HEK293 (cell line): Measurements from ENCODE around the gene FAN1.

Source experiments
- CTCF ChIA-PET: fragments of 350-600 bp; formaldehyde crosslinking; extraction: SDS; loops from one replicate; lab custom pipeline; 2021; ENCODE audit warnings: antibody characterized with exemption; lab: Yijun Ruan, JAX
- POLR2A ChIA-PET: fragments of 300-600 bp; formaldehyde crosslinking; extraction: SDS; loops from one replicate; lab custom pipeline; 2020; ENCODE audit warnings: antibody characterized with exemption, inconsistent platforms; lab: Yijun Ruan, JAX
- H3K27ac ChIP-seq: fragments of 200-500 bp; sonication (Bioruptor generic); 2 replicates; pipeline ENCODE4 v1.5.1; 2014; ENCODE audit warnings: low read depth, low read length, control low read depth, inconsistent platforms; ENCODE audit errors: extremely low read depth
- H3K36me3 ChIP-seq, 2 experiments: fragments of 200-500 bp in 1 of 2; sonication (Bioruptor generic) in 1 of 2; 1 replicate in 1 of 2; 2 replicates in 1 of 2; pipeline ENCODE4 v1.5.1; 2014 to 2017; ENCODE audit warnings: inconsistent platforms in 2 of 2, low read length in 2 of 2; ENCODE audit not compliant: control insufficient read depth in 2 of 2, insufficient read depth in 1 of 2
- H3K4me1 ChIP-seq: fragments of 200-500 bp; sonication (Bioruptor generic); 2 replicates; pipeline ENCODE4 v1.5.1; 2014; ENCODE audit warnings: mild to moderate bottlenecking, low read length, inconsistent platforms; ENCODE audit not compliant: control insufficient read depth, insufficient read depth
- H3K4me3 ChIP-seq: 2 replicates; pipeline ENCODE4 v1.5.1; 2011; ENCODE audit warnings: low read depth, mild to moderate bottlenecking, control low read depth, low read length, moderate library complexity
- H3K9me3 ChIP-seq: fragments of 200-500 bp; sonication (Bioruptor generic); 2 replicates; pipeline ENCODE4 v1.5.1; 2014; ENCODE audit warnings: low read depth, low read length, inconsistent platforms; ENCODE audit not compliant: control insufficient read depth, insufficient read depth
- BCL11A ChIP-seq: fragments of 450-650 bp; formaldehyde crosslinking; IDR thresholded peaks from 2 replicates; pipeline ENCODE4 v1.5.1; 2016; ENCODE audit warnings: low read depth, missing biosample characterization, missing genetic modification characterization
- KLF16 ChIP-seq: fragments of 450-650 bp; formaldehyde crosslinking; IDR thresholded peaks from 2 replicates; pipeline ENCODE4 v1.5.1; 2017; ENCODE audit warnings: missing biosample characterization, missing genetic modification characterization
- SCRT2 ChIP-seq: fragments of 450-650 bp; formaldehyde crosslinking; IDR thresholded peaks from 2 replicates; pipeline ENCODE4 v1.5.1; 2016; ENCODE audit warnings: missing biosample characterization, missing genetic modification characterization
- ZBTB17 ChIP-seq: fragments of 450-650 bp; formaldehyde crosslinking; IDR thresholded peaks from 2 replicates; pipeline ENCODE4 v1.5.1; 2016; ENCODE audit warnings: missing biosample characterization, missing genetic modification characterization
- ZBTB20 ChIP-seq: fragments of 450-650 bp; formaldehyde crosslinking; IDR thresholded peaks from 2 replicates; pipeline ENCODE4 v1.5.1; 2016; ENCODE audit warnings: missing biosample characterization, missing genetic modification characterization
- ZNF658 ChIP-seq: fragments of 450-650 bp; formaldehyde crosslinking; IDR thresholded peaks from 2 replicates; pipeline ENCODE4; 2016; ENCODE audit warnings: missing biosample characterization, missing genetic modification characterization
- TF ChIP-seq, protein P1 (sequence below): fragments of 450-650 bp; formaldehyde crosslinking; IDR thresholded peaks from 2 replicates; pipeline ENCODE4 v1.5.1; 2016; ENCODE audit warnings: missing biosample characterization, missing genetic modification characterization
- TF ChIP-seq, protein P2 (sequence below): fragments of 450-650 bp; formaldehyde crosslinking; IDR thresholded peaks from 2 replicates; pipeline ENCODE4 v1.5.1; 2017; ENCODE audit warnings: missing biosample characterization, missing genetic modification characterization
- TF ChIP-seq, protein P3 (sequence below): fragments of 450-650 bp; formaldehyde crosslinking; IDR thresholded peaks from 2 replicates; pipeline ENCODE4 v1.5.1; 2017; ENCODE audit warnings: missing biosample characterization, missing genetic modification characterization
- TF ChIP-seq, protein P4 (sequence below): fragments of 450-650 bp; formaldehyde crosslinking; IDR thresholded peaks from 2 replicates; pipeline ENCODE4 v1.5.1; 2016; ENCODE audit warnings: missing biosample characterization, missing genetic modification characterization
- TF ChIP-seq, protein P5 (sequence below): fragments of 450-650 bp; formaldehyde crosslinking; IDR thresholded peaks from 2 replicates; pipeline ENCODE4 v1.5.1; 2016; ENCODE audit warnings: missing biosample characterization, missing genetic modification characterization

The FAN1 gene

DNA sequence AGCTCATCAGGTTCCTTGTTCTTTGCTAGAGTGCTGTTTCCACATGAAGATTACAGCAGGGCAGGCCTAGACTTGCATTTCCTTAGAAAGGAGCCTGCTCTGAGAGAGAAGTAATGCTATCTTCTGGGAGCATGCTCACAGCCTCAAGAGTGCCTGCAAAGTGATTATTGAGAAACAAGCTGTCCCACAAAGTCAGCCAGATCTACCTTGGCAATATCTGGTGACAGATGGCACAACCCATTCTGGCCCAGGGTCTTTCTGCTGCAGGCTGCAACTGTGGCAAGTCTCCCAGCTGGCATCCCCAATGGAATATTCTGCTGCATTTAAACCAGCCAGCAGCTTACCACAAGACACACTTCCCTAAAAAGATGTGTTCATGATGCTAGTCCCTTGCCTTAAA is 58.4 kb downstream of the FAN1 start:
- POLR2A ChIA-PET, result no interaction called here
- Histone ChIP-seq H3K27ac (no peak overlapping the region), H3K4me1 (no peaks in the 10 kb centered on the region), H3K9me3 (no peaks in the 10 kb centered on the region), H3K36me3 (peaks cover 0 to 25% of the 10 kb centered on the region in 2 experiments; a peak in 2 of 3 replicates), H3K4me3 (no peak overlapping the region)
- CTCF ChIA-PET, result no interaction called here
- TF ChIP-seq, protein P1, sequence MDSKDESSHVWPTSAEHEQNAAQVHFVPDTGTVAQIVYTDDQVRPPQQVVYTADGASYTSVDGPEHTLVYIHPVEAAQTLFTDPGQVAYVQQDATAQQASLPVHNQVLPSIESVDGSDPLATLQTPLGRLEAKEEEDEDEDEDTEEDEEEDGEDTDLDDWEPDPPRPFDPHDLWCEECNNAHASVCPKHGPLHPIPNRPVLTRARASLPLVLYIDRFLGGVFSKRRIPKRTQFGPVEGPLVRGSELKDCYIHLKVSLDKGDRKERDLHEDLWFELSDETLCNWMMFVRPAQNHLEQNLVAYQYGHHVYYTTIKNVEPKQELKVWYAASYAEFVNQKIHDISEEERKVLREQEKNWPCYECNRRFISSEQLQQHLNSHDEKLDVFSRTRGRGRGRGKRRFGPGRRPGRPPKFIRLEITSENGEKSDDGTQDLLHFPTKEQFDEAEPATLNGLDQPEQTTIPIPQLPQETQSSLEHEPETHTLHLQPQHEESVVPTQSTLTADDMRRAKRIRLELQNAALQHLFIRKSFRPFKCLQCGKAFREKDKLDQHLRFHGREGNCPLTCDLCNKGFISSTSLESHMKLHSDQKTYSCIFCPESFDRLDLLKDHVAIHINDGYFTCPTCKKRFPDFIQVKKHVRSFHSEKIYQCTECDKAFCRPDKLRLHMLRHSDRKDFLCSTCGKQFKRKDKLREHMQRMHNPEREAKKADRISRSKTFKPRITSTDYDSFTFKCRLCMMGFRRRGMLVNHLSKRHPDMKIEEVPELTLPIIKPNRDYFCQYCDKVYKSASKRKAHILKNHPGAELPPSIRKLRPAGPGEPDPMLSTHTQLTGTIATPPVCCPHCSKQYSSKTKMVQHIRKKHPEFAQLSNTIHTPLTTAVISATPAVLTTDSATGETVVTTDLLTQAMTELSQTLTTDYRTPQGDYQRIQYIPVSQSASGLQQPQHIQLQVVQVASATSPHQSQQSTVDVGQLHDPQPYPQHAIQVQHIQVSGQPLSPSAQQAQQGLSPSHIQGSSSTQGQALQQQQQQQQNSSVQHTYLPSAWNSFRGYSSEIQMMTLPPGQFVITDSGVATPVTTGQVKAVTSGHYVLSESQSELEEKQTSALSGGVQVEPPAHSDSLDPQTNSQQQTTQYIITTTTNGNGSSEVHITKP (tag by site-specific recombination), result peak; percentile 42; the same call in 1 of the 2 replicates
- TF ChIP-seq, protein P2, sequence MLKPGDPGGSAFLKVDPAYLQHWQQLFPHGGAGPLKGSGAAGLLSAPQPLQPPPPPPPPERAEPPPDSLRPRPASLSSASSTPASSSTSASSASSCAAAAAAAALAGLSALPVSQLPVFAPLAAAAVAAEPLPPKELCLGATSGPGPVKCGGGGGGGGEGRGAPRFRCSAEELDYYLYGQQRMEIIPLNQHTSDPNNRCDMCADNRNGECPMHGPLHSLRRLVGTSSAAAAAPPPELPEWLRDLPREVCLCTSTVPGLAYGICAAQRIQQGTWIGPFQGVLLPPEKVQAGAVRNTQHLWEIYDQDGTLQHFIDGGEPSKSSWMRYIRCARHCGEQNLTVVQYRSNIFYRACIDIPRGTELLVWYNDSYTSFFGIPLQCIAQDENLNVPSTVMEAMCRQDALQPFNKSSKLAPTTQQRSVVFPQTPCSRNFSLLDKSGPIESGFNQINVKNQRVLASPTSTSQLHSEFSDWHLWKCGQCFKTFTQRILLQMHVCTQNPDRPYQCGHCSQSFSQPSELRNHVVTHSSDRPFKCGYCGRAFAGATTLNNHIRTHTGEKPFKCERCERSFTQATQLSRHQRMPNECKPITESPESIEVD, result no peak
- TF ChIP-seq BCL11A (no peak), ZNF658 (tag by site-specific recombination) (no peak)
- TF ChIP-seq, protein P3, sequence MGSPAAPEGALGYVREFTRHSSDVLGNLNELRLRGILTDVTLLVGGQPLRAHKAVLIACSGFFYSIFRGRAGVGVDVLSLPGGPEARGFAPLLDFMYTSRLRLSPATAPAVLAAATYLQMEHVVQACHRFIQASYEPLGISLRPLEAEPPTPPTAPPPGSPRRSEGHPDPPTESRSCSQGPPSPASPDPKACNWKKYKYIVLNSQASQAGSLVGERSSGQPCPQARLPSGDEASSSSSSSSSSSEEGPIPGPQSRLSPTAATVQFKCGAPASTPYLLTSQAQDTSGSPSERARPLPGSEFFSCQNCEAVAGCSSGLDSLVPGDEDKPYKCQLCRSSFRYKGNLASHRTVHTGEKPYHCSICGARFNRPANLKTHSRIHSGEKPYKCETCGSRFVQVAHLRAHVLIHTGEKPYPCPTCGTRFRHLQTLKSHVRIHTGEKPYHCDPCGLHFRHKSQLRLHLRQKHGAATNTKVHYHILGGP (tag by site-specific recombination), result peak; percentile 48; the same call in 1 of the 2 replicates
- TF ChIP-seq, protein P4, sequence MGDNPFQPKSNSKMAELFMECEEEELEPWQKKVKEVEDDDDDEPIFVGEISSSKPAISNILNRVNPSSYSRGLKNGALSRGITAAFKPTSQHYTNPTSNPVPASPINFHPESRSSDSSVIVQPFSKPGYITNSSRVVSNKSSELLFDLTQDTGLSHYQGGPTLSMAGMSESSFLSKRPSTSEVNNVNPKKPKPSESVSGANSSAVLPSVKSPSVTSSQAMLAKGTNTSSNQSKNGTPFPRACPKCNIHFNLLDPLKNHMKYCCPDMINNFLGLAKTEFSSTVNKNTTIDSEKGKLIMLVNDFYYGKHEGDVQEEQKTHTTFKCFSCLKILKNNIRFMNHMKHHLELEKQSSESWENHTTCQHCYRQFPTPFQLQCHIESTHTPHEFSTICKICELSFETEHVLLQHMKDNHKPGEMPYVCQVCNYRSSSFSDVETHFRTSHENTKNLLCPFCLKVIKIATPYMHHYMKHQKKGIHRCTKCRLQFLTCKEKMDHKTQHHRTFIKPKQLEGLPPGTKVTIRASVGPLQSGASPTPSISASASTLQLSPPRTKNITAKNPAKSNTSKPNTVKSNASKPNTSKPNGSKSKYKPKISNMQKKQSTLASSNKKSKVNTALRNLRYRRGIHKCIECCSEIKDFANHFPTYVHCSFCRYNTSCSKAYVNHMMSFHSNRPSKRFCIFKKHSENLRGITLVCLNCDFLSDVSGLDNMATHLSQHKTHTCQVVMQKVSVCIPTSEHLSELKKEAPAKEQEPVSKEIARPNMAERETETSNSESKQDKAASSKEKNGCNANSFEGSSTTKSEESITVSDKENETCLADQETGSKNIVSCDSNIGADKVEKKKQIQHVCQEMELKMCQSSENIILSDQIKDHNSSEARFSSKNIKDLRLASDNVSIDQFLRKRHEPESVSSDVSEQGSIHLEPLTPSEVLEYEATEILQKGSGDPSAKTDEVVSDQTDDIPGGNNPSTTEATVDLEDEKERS (tag by site-specific recombination), result no peak

DNA sequence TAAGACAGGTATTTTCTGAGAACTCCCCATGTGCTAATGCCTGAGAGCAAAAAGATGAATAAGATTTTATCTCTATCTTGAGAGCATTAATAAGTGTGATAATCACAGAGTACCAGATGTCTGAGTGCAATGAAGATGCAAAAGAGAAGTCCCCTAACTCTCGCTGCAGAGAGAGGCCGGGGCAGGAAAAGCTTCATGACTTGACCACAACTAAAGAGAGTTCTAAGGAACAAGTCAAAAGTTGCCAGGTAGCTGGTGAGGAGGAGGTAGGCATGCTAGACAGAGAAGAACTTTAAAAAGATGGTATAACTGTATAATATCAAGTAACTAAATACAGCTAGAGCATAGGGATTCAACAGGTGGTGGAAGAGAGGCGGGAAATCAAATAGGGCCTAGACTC is 58.9 kb downstream of the FAN1 start:
- no peak overlapping the region for H3K4me3 ChIP-seq
- peaks cover 0 to 24% of the 10 kb centered on the region in 2 experiments; a peak in 2 of 3 replicates for H3K36me3 ChIP-seq
- H3K4me1 ChIP-seq, result no peaks in the 10 kb centered on the region
- POLR2A ChIA-PET, result no interaction called here
- CTCF ChIA-PET, result no interaction called here
- TF ChIP-seq KLF16 (tag by site-specific recombination), result no peak
- no peak for TF ChIP-seq ZBTB17
- no peak for TF ChIP-seq BCL11A
- peak; percentile 60 for TF ChIP-seq SCRT2 (tag by site-specific recombination)
- TF ChIP-seq, protein P5, sequence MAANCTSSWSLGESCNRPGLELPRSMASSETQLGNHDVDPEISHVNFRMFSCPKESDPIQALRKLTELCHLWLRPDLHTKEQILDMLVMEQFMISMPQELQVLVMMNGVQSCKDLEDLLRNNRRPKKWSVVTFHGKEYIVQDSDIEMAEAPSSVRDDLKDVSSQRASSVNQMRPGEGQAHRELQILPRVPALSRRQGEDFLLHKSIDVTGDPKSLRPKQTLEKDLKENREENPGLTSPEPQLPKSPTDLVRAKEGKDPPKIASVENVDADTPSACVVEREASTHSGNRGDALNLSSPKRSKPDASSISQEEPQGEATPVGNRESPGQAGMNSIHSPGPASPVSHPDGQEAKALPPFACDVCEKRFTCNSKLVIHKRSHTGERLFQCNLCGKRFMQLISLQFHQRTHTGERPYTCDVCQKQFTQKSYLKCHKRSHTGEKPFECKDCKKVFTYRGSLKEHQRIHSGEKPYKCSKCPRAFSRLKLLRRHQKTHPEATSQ (tag by site-specific recombination), result no peak
- TF ChIP-seq ZBTB20, result no peak
- no peaks in the 10 kb centered on the region for H3K9me3 ChIP-seq
- no peak overlapping the region for H3K27ac ChIP-seq
